Subcutaneous abdominal adipose tissue (tissue), 5 donors: ENCODE results near the gene IL22.

ENCODE experiments used
- H3K27ac ChIP-seq: one replicate; pipeline ENCODE4 v1.7.0; 2013; ENCODE audit warnings: low read depth, mild to moderate bottlenecking, inconsistent platforms, low read length, moderate library complexity
- H3K27me3 ChIP-seq, 5 donors: one replicate each; pipeline ENCODE4 v1.7.0; 2013; ENCODE audit warnings: low read length in 5 of 5, inconsistent platforms in 1 of 5; ENCODE audit not compliant: control insufficient read depth in 5 of 5, insufficient read depth in 4 of 5
- H3K36me3 ChIP-seq, 5 donors: one replicate each; pipeline ENCODE4 v1.7.0; 2013; ENCODE audit warnings: low read length in 5 of 5; ENCODE audit not compliant: control insufficient read depth in 5 of 5, insufficient read depth in 5 of 5
- H3K4me1 ChIP-seq, 5 donors: one replicate each; pipeline ENCODE4 v1.7.0; 2013; ENCODE audit warnings: low read length in 5 of 5, mild to moderate bottlenecking in 3 of 5, moderate library complexity in 1 of 5; ENCODE audit not compliant: control insufficient read depth in 5 of 5, insufficient read depth in 5 of 5
- H3K4me3 ChIP-seq, 5 donors: one replicate each; pipeline ENCODE4 v1.7.0; 2013; ENCODE audit warnings: low read length in 5 of 5, low read depth in 1 of 5
- H3K9ac ChIP-seq, 5 donors: one replicate each; pipeline ENCODE4 v1.7.0; 2013; ENCODE audit warnings: low read length in 5 of 5, mild to moderate bottlenecking in 4 of 5, moderate library complexity in 3 of 5
- H3K9me3 ChIP-seq, 5 donors: one replicate each; pipeline ENCODE4 v1.7.0; 2013; ENCODE audit warnings: low read length in 5 of 5; ENCODE audit not compliant: control insufficient read depth in 5 of 5
- donor health status: healthy.
- donor health status: healthy.
- donor health status: healthy.
- donor health status: healthy.
- donor health status: healthy.

The IL22 gene

DNA sequence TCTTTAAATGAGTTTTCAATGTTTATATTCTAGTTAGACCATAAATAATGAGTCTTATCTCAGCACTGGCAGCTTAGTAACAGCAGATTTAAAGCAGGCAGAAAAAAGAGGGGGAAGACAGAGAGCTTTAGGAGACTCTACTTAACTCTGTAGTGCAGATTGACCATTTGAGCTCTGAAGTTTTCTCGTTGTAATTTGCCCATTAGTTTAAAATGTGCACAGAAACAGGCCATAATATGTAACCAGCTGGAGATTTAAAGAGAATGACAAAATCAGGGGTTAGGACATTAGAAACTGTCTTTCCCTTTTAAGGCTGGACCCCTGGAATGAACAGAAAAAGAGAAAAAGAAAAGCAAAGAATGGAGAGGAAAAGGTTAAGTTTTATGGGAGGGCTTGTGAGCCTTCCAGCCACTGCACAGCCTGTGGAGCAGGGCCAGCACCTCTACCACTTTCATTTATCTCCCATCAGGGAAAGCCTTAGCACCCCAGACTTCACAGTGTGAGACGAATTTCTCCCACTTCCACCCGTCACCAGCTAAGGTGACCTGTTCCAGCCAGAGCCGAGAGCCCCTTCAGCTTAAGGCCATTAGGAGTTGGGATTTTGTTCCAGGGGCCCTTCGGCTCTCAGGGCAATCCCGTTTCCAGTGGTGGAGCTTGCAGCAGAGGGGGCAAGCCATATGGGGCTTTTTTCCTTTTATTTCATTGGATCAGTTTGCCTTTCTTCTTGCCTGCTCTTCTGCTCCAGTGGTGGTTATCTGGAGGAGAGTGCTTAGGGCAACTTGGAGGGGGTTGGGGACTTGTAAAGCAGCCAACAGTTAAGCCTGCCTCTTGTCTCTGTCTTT lies 8.0 kb downstream of the IL22 start:
- Histone ChIP-seq H3K36me3 (no peaks in the 10 kb centered on the region), H3K27ac (no peak overlapping the region), H3K4me1 (peaks cover 0 to 14% (median 12%) of the 10 kb centered on the region in 5 donors), H3K9ac (peak overlapping the region in 4 of 5 donors; percentile 4 to 63 (median 35)), H3K9me3 (no peaks in the 10 kb centered on the region), H3K4me3 (peak overlapping the region; percentile 48 to 68 (median 56)), H3K27me3 (no peaks in the 10 kb centered on the region)

DNA sequence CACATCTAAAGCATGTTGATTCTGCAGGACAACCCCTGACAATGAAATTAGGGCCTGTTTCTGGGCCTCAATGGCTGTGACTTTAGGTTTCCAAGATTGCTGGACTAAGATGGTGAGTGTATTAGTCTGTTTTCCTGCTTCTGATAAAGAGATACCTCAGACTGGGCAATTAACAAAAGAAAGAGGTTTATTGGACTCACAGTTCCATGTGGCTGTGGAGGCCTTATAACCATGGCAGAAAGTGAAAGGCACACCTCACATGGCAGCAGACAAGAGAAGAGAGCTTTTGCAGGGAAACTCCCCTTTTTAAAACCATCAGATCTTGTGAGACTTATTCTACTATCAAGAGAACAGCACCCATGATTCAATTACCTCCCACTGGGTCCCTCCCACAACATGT lies 10.6 kb downstream of the IL22 start:
- Histone ChIP-seq H3K27me3 (no peaks in the 10 kb centered on the region), H3K36me3 (no peaks in the 10 kb centered on the region), H3K9me3 (no peaks in the 10 kb centered on the region), H3K9ac (no peak overlapping the region), H3K27ac (no peak overlapping the region), H3K4me3 (no peak overlapping the region), H3K4me1 (peaks cover 0 to 14% (median 12%) of the 10 kb centered on the region in 5 donors)

DNA sequence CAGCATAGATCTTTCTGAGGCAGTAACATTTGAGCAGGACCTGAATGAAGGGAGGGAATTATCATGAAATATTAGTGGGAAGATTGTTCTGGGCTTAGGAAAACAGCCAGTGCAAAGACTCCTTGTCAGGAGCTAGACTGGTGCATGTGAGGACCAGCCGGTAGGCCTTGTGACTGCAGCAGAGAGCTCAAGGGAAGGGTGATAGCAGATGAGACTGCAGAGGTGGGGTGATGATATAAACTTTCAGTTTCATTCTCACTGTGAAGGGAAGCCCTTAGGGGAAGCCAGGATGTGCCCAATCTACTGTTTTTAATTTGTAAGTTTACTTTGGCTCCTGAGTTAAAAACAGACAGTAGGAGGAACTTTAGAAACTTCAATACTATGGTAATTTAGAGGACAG lies 12.4 kb downstream of the IL22 start:
- H3K9ac ChIP-seq = no peak overlapping the region
- peaks cover 0 to 19% (median 12%) of the 10 kb centered on the region in 5 donors for H3K4me1 ChIP-seq
- H3K27me3 ChIP-seq = no peaks in the 10 kb centered on the region
- H3K4me3 ChIP-seq = peak overlapping the region in 2 of 5 donors; percentile 28 to 37
- H3K27ac ChIP-seq = no peak overlapping the region
- no peaks in the 10 kb centered on the region for H3K36me3 ChIP-seq
- H3K9me3 ChIP-seq = no peaks in the 10 kb centered on the region

DNA sequence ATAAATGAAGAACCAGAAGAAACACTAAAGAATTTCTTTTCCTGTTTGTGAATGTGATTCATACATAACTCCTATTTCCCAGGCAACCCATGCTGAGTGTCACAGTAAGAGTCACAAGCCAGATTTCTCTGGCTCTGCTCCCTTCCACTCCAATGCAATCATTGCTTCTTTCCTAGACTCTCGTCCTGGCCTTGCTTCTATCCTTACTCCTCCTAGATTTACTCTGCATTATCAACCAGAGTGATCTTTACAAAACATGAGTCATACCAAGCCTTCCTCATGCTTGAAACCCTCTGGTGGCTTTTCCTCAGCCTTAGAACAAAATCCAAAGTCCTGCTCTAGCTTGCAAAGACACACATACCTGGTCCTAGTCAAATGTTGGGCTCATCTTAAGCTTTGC lies 13.3 kb downstream of the IL22 start:
- no peaks in the 10 kb centered on the region for H3K36me3 ChIP-seq
- H3K27me3 ChIP-seq = no peaks in the 10 kb centered on the region
- H3K4me1 ChIP-seq = peaks cover 0 to 10% (median 5%) of the 10 kb centered on the region in 5 donors
- H3K27ac ChIP-seq = no peak overlapping the region
- no peak overlapping the region for H3K9ac ChIP-seq
- H3K9me3 ChIP-seq = no peaks in the 10 kb centered on the region
- no peak overlapping the region for H3K4me3 ChIP-seq

- no peaks in the 10 kb centered on the region for H3K36me3 ChIP-seq
- H3K27ac ChIP-seq = no peak overlapping the region
- peaks cover 0 to 10% (median 4%) of the 10 kb centered on the region in 5 donors for H3K4me1 ChIP-seq
- H3K4me3 ChIP-seq = no peak overlapping the region
- H3K27me3 ChIP-seq = no peaks in the 10 kb centered on the region
- H3K9me3 ChIP-seq = no peaks in the 10 kb centered on the region
- H3K9ac ChIP-seq = no peak overlapping the region
Observed at GRCh38 chr12:68239309-68239982, 14.0 kb downstream of the IL22 start.

DNA sequence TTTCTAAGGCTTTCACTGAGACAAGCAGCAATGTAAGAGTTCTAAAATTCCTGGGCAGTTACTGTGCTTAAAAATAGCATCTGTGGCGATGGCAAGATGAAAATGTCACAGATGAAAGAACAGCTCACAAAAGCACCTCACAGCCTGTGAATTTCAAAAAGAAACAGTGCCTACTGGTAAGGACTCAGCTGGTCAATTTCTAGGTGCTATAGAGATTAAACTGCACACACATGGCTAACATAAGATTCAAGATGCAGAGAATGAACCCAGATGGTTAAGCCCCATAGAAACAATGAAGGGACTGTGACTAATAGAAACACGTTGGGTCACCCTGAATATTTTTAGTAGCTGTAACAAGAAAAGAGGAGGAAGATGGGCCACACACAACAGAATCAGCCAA lies 15.8 kb downstream of the IL22 start:
- no peaks in the 10 kb centered on the region for H3K27me3 ChIP-seq
- no peaks in the 10 kb centered on the region for H3K9me3 ChIP-seq
- H3K9ac ChIP-seq = no peak overlapping the region
- H3K36me3 ChIP-seq = no peaks in the 10 kb centered on the region
- no peak overlapping the region for H3K27ac ChIP-seq
- peaks cover 0 to 10% (median 4%) of the 10 kb centered on the region in 5 donors for H3K4me1 ChIP-seq
- no peak overlapping the region for H3K4me3 ChIP-seq

DNA sequence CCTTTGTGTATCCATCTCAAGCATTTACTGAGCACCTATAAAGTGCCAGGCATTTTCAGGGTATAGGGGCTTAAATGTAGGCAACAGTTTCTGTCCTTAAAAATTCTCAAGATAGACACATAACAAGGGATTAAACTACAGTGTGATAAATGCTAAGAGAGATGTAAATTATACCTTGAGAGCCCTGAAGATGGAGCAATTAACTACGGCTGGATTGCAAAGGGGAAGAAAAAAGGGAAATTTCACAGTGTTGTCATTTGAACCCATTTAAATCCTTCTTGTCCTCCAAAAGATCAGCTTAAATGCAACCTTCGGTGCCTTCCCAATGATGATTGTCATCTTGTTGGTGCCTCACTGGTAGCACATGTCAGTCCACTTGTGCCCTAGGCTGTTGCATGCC lies 16.3 kb downstream of the IL22 start:
- no peak overlapping the region for H3K27ac ChIP-seq
- H3K9me3 ChIP-seq = no peaks in the 10 kb centered on the region
- no peaks in the 10 kb centered on the region for H3K36me3 ChIP-seq
- H3K4me3 ChIP-seq = peak overlapping the region; percentile 50 to 61 (median 52)
- no peaks in the 10 kb centered on the region for H3K27me3 ChIP-seq
- peak overlapping the region in 1 of 5 donors; percentile 21 for H3K9ac ChIP-seq
- peaks cover 0 to 10% (median 4%) of the 10 kb centered on the region in 5 donors for H3K4me1 ChIP-seq

DNA sequence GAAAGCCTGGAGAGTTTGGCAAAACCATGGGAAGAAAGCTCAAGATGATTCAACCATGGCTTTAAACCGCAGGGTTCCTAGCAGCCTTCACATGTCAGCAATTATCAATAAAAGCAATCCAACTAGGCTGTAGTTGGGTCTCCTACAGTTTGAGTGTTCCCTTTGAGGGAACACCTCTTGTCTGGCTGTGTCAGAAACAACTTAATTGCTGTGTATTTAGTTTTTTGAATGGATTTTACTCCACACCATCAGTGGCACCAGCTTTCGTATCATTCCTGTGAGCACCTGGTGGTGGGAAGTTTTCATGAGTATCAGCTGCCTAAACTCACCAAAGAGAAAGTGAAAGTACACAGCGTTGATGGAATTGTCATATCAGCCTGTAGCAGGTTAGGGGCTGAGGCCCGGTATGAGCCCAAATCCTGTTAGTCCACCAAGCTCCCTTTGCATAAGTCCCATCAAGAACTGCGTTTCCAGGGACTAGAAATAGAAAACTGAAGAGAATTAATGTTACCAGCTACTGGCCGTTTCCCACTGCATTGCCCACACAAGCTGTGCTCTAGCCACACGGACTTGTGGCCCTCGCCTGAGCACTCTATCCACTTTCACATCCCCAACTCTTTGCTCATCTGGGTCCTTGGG lies 16.9 kb downstream of the IL22 start:
- Histone ChIP-seq H3K4me1 (peaks cover 0 to 10% (median 4%) of the 10 kb centered on the region in 5 donors), H3K27ac (no peak overlapping the region), H3K27me3 (no peaks in the 10 kb centered on the region), H3K36me3 (no peaks in the 10 kb centered on the region), H3K9ac (peak overlapping the region in 2 of 5 donors; percentile 21 to 38), H3K9me3 (no peaks in the 10 kb centered on the region), H3K4me3 (peak overlapping the region; percentile 50 to 61 (median 52))

DNA sequence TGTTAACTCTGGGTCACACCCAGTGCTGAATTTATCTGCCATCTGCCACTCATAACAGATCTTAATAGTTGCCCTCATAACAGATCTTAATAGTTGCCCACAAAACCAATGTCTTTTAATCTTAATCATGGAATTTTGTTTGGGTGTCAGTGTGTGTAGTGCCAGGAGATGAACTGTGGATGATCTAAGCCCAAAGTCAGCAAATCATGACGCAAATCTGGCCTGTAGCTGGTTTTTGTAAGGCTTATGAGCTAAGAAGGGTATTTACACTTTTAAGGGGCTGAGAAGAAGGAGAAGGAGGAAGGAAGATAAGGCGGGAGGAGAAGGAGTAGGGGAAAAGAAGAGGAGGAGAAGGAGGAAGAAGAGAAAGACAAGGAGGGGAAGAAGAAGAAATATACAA lies 17.8 kb downstream of the IL22 start:
- Histone ChIP-seq H3K27ac (no peak overlapping the region), H3K4me3 (no peak overlapping the region)

DNA sequence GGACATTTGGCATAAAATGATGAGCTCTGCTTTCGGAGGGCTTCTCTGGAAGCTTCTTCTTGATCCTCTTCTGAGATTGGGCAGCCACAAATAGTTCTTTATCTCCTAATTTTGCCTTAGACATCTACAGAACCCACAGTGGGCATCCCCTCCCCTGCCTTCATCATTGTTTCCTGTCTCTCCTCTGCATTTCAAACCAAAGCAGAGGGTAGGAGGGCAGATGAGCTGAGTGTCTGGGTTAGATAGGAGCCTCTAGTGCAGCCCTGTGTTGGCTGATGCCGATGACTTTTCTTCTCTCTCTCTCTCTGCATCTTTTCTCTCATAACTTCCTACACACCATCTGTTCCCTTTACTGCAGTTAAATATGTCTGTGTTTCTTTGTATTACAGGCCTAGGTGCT lies 19.3 kb downstream of the IL22 start:
- Histone ChIP-seq H3K9me3 (no peaks in the 10 kb centered on the region), H3K27me3 (no peaks in the 10 kb centered on the region), H3K4me3 (no peak overlapping the region), H3K9ac (no peak overlapping the region), H3K27ac (no peak overlapping the region), H3K4me1 (peaks cover 0 to 6% (median 4%) of the 10 kb centered on the region in 5 donors), H3K36me3 (no peaks in the 10 kb centered on the region)

More for the DNA sequence above, 17.8 kb downstream of the IL22 start:
- Histone ChIP-seq H3K9ac (no peak overlapping the region), H3K9me3 (no peaks in the 10 kb centered on the region), H3K36me3 (no peaks in the 10 kb centered on the region), H3K27me3 (no peaks in the 10 kb centered on the region), H3K4me1 (peaks cover 0 to 6% (median 4%) of the 10 kb centered on the region in 5 donors)
